Tibial nerve (tissue), 4 donors: ENCODE measurements around the gene EBF3.

ENCODE experiments used
- EP300 ChIP-seq, 2 donors: sonication (generic); formaldehyde crosslinking; IDR thresholded peaks; one replicate each; pipeline ENCODE4 v1.6.1; 2017; ENCODE audit warnings: antibody characterized with exemption in 2 of 2, mild to moderate bottlenecking in 1 of 2
- POLR2A ChIP-seq, 2 donors: fragments of 450-650 bp; IDR thresholded peaks; one replicate each; pipeline ENCODE4 v1.6.1; 2017; ENCODE audit warnings: antibody characterized with exemption in 2 of 2, mild to moderate bottlenecking in 2 of 2, moderate library complexity in 2 of 2
- TF ChIP-seq, protein P1 (sequence below), 5 experiments: fragments of 200-600 bp in 3 of 5; fragments of 450-650 bp in 2 of 5; sonication (generic) in 3 of 5; IDR thresholded peaks; one replicate each; pipeline ENCODE4 v1.5.1; 2016 to 2019; ENCODE audit warnings: antibody characterized with exemption in 5 of 5, mild to moderate bottlenecking in 3 of 5, moderate library complexity in 2 of 5

- TF ChIP-seq, protein P1, sequence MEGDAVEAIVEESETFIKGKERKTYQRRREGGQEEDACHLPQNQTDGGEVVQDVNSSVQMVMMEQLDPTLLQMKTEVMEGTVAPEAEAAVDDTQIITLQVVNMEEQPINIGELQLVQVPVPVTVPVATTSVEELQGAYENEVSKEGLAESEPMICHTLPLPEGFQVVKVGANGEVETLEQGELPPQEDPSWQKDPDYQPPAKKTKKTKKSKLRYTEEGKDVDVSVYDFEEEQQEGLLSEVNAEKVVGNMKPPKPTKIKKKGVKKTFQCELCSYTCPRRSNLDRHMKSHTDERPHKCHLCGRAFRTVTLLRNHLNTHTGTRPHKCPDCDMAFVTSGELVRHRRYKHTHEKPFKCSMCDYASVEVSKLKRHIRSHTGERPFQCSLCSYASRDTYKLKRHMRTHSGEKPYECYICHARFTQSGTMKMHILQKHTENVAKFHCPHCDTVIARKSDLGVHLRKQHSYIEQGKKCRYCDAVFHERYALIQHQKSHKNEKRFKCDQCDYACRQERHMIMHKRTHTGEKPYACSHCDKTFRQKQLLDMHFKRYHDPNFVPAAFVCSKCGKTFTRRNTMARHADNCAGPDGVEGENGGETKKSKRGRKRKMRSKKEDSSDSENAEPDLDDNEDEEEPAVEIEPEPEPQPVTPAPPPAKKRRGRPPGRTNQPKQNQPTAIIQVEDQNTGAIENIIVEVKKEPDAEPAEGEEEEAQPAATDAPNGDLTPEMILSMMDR (IDR thresholded peaks at IDR 0.05) = no peak
- TF ChIP-seq POLR2A (IDR thresholded peaks at IDR 0.05) (no peak), EP300 (IDR thresholded peaks at IDR 0.05) (no peak)
Measured at GRCh38 chr10:129846991-129847391, 117.1 kb downstream of the EBF3 start.
